AG04450 (cell line): ENCODE data around the gene SLC22A7. TPM values are rescaled to one million over a fixed set of nuclear protein-coding genes. Genes with fewer than 3 reads are reported as not detected.

Experiments
- CTCF ChIA-PET: fragments of 300-600, 350-600 bp; formaldehyde crosslinking; extraction: SDS; loops from one replicate; lab custom pipeline; 2022; ENCODE audit warnings: antibody characterized with exemption, inconsistent platforms; lab: Charles Lee
- POLR2A ChIA-PET: fragments of 350-600 bp; formaldehyde crosslinking; extraction: SDS; loops from one replicate; lab custom pipeline; 2021; ENCODE audit warnings: antibody characterized with exemption, inconsistent platforms; lab: Yijun Ruan, JAX
- DNase-seq: peaks from one replicate; pipeline ENCODE4 v3.0.0-alpha.2; 2011; ENCODE audit warnings: low read depth, low spot score
- H3K27ac ChIP-seq: one replicate; pipeline ENCODE4 v1.5.1; 2012; ENCODE audit warnings: low read depth, low read length, control low read depth
- H3K27me3 ChIP-seq: one replicate; pipeline ENCODE4 v1.6.0; 2012; ENCODE audit warnings: low read length; ENCODE audit not compliant: control insufficient read depth, insufficient read depth
- H3K4me3 ChIP-seq: 2 replicates; pipeline ENCODE4 v1.5.1; 2011; ENCODE audit warnings: mild to moderate bottlenecking, low read depth, low read length, control low read depth
- H3K9me3 ChIP-seq: 2 replicates; pipeline ENCODE4 v1.5.1; 2012; ENCODE audit warnings: low read length; ENCODE audit not compliant: control insufficient read depth, insufficient read depth
- CTCF ChIP-seq: IDR thresholded peaks from 2 replicates; pipeline ENCODE4 v1.5.1; 2011; ENCODE audit warnings: low read depth, low read length, control low read depth, inconsistent platforms
- polyA plus RNA-seq: library from polyadenylated mRNA; depleted of rRNA; stranded (reverse); fragments of >200 nt; gene quantifications from 2 replicates; pipeline ENCODE4 v1.2.3, GENCODE V29; 2011

SLC22A7 gene
- polyA plus RNA-seq, 1 experiment, result not detected

DNA sequence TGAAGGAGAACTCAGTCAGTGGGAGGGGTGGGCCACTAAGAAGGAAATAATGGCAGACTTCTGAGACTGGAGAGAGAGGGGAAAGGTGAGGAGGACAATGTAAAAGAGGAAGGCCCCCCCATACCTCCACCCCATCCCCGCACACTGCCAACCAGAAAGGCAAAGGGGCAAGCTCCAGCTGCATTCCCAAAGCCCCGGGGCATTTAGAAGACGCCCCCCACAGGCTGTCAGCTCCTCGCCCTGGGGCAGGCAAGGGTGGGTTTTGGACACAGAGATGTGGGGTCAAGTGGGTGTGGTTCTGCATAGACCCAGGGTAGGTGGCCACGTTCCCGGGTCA, 20.8 kb upstream of the SLC22A7 start:
- DNase-seq, result no peak
- ChIA-PET POLR2A (no interaction called here), CTCF (interaction anchor here (1.9 kb wide), 1 partner anchor 57 kb away, joined by 4 read pairs; no protein-coding TSS in a partner anchor)
- Histone ChIP-seq H3K4me3 (no peak overlapping the region), H3K27ac (no peak overlapping the region), H3K27me3 (peaks cover 44% of the 10 kb centered on the region), H3K9me3 (no peaks in the 10 kb centered on the region)
- no peak for TF ChIP-seq CTCF

DNA sequence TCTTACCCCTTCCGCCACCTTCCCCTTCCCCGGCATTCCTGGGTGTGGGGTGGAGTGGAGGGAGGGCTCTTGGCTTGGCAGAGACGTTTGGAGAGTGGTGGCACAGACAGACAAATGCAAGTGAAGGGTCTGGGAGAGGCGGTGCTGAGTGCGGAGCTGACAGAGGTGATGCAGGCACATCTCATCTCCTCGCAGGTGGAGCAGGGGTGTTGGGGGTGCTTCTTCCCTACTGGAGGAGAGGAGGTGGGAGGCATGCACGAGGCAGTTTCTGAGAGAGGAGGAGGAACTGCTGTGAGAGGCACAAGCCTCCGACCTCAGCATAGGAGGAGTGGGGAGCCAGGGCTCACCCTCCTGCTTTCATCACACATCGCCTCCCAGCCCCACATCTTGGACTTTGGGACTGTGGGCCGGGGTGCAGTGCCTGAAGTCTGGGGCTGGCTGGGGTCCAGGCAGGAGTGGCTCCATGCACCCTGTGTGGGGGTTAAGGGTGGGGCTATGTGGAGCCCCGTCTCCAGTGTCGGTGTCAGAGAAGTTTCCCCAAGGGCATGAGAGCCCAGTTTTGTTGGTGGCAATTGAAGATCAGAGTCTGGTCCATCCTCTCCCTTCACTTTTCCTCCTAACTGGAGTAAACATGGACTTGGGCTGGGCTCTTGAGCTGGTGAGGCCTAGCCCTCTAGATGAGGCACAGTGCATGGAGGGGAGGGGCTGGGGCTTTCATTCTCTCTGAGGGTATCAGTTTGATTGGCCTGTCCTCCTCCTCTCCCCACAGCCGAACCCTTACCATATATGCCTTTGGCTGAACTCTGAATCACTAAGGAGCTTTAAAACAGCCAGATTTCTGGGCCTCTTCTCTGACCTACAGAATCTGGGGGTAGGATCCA, 20.2 kb upstream of the SLC22A7 start:
- Histone ChIP-seq H3K27ac (no peak overlapping the region), H3K27me3 (peaks cover 43% of the 10 kb centered on the region), H3K4me3 (no peak overlapping the region), H3K9me3 (no peaks in the 10 kb centered on the region)
- ChIA-PET CTCF (interaction anchor here (1.9 kb wide), 1 partner anchor 57 kb away, joined by 4 read pairs; no protein-coding TSS in a partner anchor), POLR2A (no interaction called here)
- TF ChIP-seq CTCF, result no peak
- DNase-seq, result no peak

- Histone ChIP-seq H3K4me3 (no peak overlapping the region), H3K27me3 (peaks cover 38% of the 10 kb centered on the region), H3K9me3 (no peaks in the 10 kb centered on the region), H3K27ac (no peak overlapping the region)
- DNase-seq, result no peak
- TF ChIP-seq CTCF, result no peak
- ChIA-PET POLR2A (no interaction called here), CTCF (interaction anchor here (1.9 kb wide), 1 partner anchor 56 kb away, joined by 4 read pairs; no protein-coding TSS in a partner anchor)
These were observed 19.5 kb upstream of the SLC22A7 start for GRCh38 chr6:43278524-43279078.

GRCh38 chr6:43280234-43280633, 17.8 kb upstream of the SLC22A7 start:
- TF ChIP-seq CTCF, result no peak
- ChIA-PET CTCF (interaction anchor here (0.9 to 1.3 kb wide), 3 partner anchors 12 to 227 kb away, joined by 3 to 4 read pairs (median 3); no protein-coding TSS in a partner anchor), POLR2A (no interaction called here)
- Histone ChIP-seq H3K9me3 (no peaks in the 10 kb centered on the region), H3K27me3 (peaks cover 25% of the 10 kb centered on the region), H3K4me3 (no peak overlapping the region), H3K27ac (no peak overlapping the region)
- no peak for DNase-seq

DNA sequence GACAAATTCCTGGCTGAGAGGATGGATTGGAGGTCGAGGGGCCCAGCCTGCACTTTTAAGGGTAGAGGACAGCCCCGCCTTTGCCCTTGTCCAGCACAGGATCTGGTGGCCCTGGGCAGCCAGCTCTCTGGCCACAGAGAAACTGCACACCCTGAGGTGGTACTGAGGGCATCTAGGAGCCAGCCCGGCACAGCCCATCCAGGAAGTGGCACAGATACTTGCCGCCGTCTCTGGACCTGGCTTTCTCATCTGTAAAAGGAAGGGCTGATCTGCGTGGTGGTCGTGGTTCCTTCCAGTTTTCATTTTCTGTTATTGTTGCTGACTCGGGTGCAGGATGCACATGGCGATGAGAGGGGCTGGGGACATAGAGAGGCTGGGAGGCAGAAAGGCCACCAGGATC, 16.0 kb upstream of the SLC22A7 start:
- H3K9me3 ChIP-seq, result no peaks in the 10 kb centered on the region
- H3K4me3 ChIP-seq, result no peak overlapping the region
- peaks cover 17% of the 10 kb centered on the region for H3K27me3 ChIP-seq
- CTCF ChIA-PET, result interaction anchor here (0.6 kb wide), 1 partner anchor 216 kb away, joined by 4 read pairs; no protein-coding TSS in a partner anchor
- no peak overlapping the region for H3K27ac ChIP-seq
- no peak for TF ChIP-seq CTCF
- no peak for DNase-seq
- POLR2A ChIA-PET, result no interaction called here
